Endothelial cell of umbilical vein (primary cell): ENCODE data around the gene PASK. TPM values are rescaled to one million over a fixed set of nuclear protein-coding genes. Genes with fewer than 3 reads are reported as not detected.

Source experiments
- BruUV-seq: library from RNA; stranded (reverse); fragments of 400-500 nt; replicated peaks from 2 replicates; lab custom pipeline; 2021; lab: Mats Ljungman, UMichigan
- CTCF ChIA-PET: fragments of 300-600, 350-600 bp; sonication (Branson Sonifier 250); formaldehyde crosslinking; loops from one replicate; lab custom pipeline; 2021; ENCODE audit warnings: antibody characterized with exemption, inconsistent platforms; lab: Charles Lee
- POLR2A ChIA-PET: fragments of 300-600, 350-600 bp; sonication (Branson Sonifier 250); formaldehyde crosslinking; loops from one replicate; lab custom pipeline; 2021; ENCODE audit warnings: antibody characterized with exemption, inconsistent platforms; lab: Charles Lee
- DNase-seq: peaks from one replicate; pipeline ENCODE4 v3.0.0-alpha.2; 2011; ENCODE audit warnings: low read depth, low spot score
- FAIRE-seq: peaks from 2 replicates; lab custom pipeline; 2011; peaks lifted over from hg19 to GRCh38; lab: Jason Lieb, UNC
- H2AFZ ChIP-seq: 2 replicates; pipeline ENCODE4 v1.6.0; 2012; ENCODE audit warnings: low read depth, low read length, control low read depth, inconsistent platforms
- H3K27ac ChIP-seq: 2 replicates; pipeline ENCODE4 v1.5.1; 2011; ENCODE audit warnings: low read depth, mild to moderate bottlenecking, control low read depth, low read length, moderate library complexity; ENCODE audit not compliant: insufficient read depth
- H3K27me3 ChIP-seq, 2 experiments: 2 replicates each; pipeline versions ENCODE4 v1.6.0 to v1.6.1; 2011; ENCODE audit warnings: low read length in 2 of 2, mixed read lengths in 1 of 2; ENCODE audit not compliant: control insufficient read depth in 2 of 2, insufficient read depth in 2 of 2
- H3K36me3 ChIP-seq, 2 experiments: 2 replicates in 1 of 2; 3 replicates in 1 of 2; pipeline ENCODE4 v1.5.1; 2011; ENCODE audit warnings: low read length in 2 of 2, mild to moderate bottlenecking in 1 of 2, moderate library complexity in 1 of 2; ENCODE audit not compliant: control insufficient read depth in 2 of 2, insufficient read depth in 2 of 2; ENCODE audit errors: extremely low read depth in 1 of 2
- H3K4me1 ChIP-seq: 3 replicates; pipeline ENCODE4 v1.5.1; 2011; ENCODE audit warnings: mild to moderate bottlenecking, low read length; ENCODE audit not compliant: control insufficient read depth, insufficient read depth; ENCODE audit errors: extremely low read depth
- H3K4me2 ChIP-seq: 2 replicates; pipeline ENCODE4 v1.6.1; 2011; ENCODE audit warnings: low read length, control low read depth, mixed read lengths; ENCODE audit not compliant: insufficient read depth
- H3K4me3 ChIP-seq, 3 experiments: fragments of 200-600 bp in 1 of 3; sonication (generic), shearing (Covaris generic) in 1 of 3; replicated peaks in 1 of 3; 2 replicates each; pipeline ENCODE4 v1.5.1; 2011 to 2016; ENCODE audit warnings: control low read depth in 3 of 3, low read length in 3 of 3, mild to moderate bottlenecking in 2 of 3, inconsistent platforms in 1 of 3, low read depth in 1 of 3, moderate library complexity in 1 of 3; ENCODE audit not compliant: insufficient read depth in 1 of 3
- H3K79me2 ChIP-seq: 2 replicates; pipeline ENCODE4 v1.6.0; 2012; ENCODE audit warnings: low read length, inconsistent platforms; ENCODE audit not compliant: control insufficient read depth, insufficient read depth
- H3K9ac ChIP-seq: replicated peaks from 2 replicates; pipeline ENCODE3; 2011; ENCODE audit warnings: low read length, control low read depth; ENCODE audit not compliant: insufficient read depth; ENCODE audit errors: extremely low read depth
- H3K9me1 ChIP-seq: replicated peaks from 3 replicates; pipeline ENCODE4 v1.6.0; 2011; ENCODE audit warnings: mild to moderate bottlenecking, low read length; ENCODE audit not compliant: control insufficient read depth, insufficient read depth; ENCODE audit errors: extremely low read depth
- H3K9me3 ChIP-seq: replicated peaks from 2 replicates; pipeline ENCODE4 v1.5.1; 2012; ENCODE audit warnings: low read length, inconsistent platforms; ENCODE audit not compliant: control insufficient read depth, insufficient read depth
- H4K20me1 ChIP-seq: replicated peaks from 2 replicates; pipeline ENCODE3; 2011; ENCODE audit warnings: mild to moderate bottlenecking, low read length; ENCODE audit not compliant: control insufficient read depth, insufficient read depth; ENCODE audit errors: extremely low read depth
- CTCF ChIP-seq, 2 donors: IDR thresholded peaks; 1 replicate in 1 of 2; 2 replicates in 1 of 2; pipeline ENCODE4 v1.5.1; 2011; ENCODE audit warnings: low read length in 2 of 2, mild to moderate bottlenecking in 2 of 2, moderate library complexity in 2 of 2, control low read depth in 1 of 2, inconsistent platforms in 1 of 2, low read depth in 1 of 2; ENCODE audit not compliant: insufficient read depth in 1 of 2; ENCODE audit errors: extremely low read depth in 1 of 2
- FOS ChIP-seq: IDR thresholded peaks from 2 replicates; pipeline ENCODE4 v1.6.1; 2011; ENCODE audit warnings: mild to moderate bottlenecking, low read length, moderate library complexity, borderline replicate concordance; ENCODE audit not compliant: insufficient read depth
- GATA2 ChIP-seq: IDR thresholded peaks from 2 replicates; pipeline ENCODE4 v1.7.0; 2011; ENCODE audit warnings: low read depth, mild to moderate bottlenecking, moderate library complexity, mixed read lengths, low read length; ENCODE audit not compliant: insufficient read length, insufficient read depth
- JUN ChIP-seq: IDR thresholded peaks from 2 replicates; pipeline ENCODE4 v1.6.1; 2011; ENCODE audit warnings: borderline replicate concordance, low read depth; ENCODE audit not compliant: insufficient read length, insufficient read depth
- MAX ChIP-seq: IDR thresholded peaks from 2 replicates; pipeline ENCODE4 v1.6.1; 2011; ENCODE audit not compliant: insufficient read depth, insufficient read length
- MYC ChIP-seq: IDR thresholded peaks from one replicate; pipeline ENCODE4 v1.6.1; 2011; ENCODE audit warnings: mild to moderate bottlenecking, low read depth, low read length
- POLR2AphosphoS5 ChIP-seq: IDR thresholded peaks from 2 replicates; pipeline ENCODE4 v1.6.1; 2012; ENCODE audit warnings: low read depth, mild to moderate bottlenecking, control low read depth, low read length, moderate library complexity; ENCODE audit not compliant: insufficient read depth
- dilution Hi-C: fragments of 300-500 bp; cut with MboI; formaldehyde crosslinking; loops from one replicate; pipeline ENCODE4 v1.15.0; 2019; ENCODE audit warnings: low sequenced_read_pairs; ENCODE audit not compliant: extremely low pct_ligation_motif_present
- intact Hi-C: fragments of 100-400 bp; cut with micrococcal nuclease; formaldehyde crosslinking; loops from one replicate; pipeline ENCODE4 v1.10.0; 2022
- polyA plus RNA-seq, 4 experiments: library from polyadenylated mRNA; depleted of rRNA in 3 of 4; stranded (reverse) in 3 of 4; unstranded in 1 of 4; fragments of >200 nt; gene quantifications; 2 replicates each; pipeline versions ENCODE4 v1.2.1 to v1.2.3, GENCODE V29; 2011 to 2012; ENCODE audit warnings: missing spikeins in 1 of 4
- total RNA-seq: library from RNA; stranded (reverse); gene quantifications from 2 replicates; pipeline ENCODE4 v1.2.3, GENCODE V29; 2021

PASK gene
- total and polyA plus RNA-seq, 2 donors (not counting 3 experiments of a cell fraction or from before 2014, with no cell fraction given): 5.7 to 17.3 TPM

GRCh38 chr2:241111440-241111805, 37.8 kb downstream of the PASK start:
- BruUV-seq: no TSS peak
- Histone ChIP-seq H3K9me1 (no peaks in the 10 kb centered on the region), H3K36me3 (no peaks in the 10 kb centered on the region), H2AFZ (no peak overlapping the region), H3K9me3 (no peaks in the 10 kb centered on the region), H3K4me3 (no peak overlapping the region), H3K27ac (no peak overlapping the region), H4K20me1 (no peaks in the 10 kb centered on the region), H3K9ac (no peak overlapping the region), H3K27me3 (no peaks in the 10 kb centered on the region), H3K4me2 (no peak overlapping the region), H3K4me1 (no peaks in the 10 kb centered on the region), H3K79me2 (no peaks in the 10 kb centered on the region)
- ChIA-PET CTCF (no interaction called here), POLR2A (no interaction called here)
- intact Hi-C loops: no loop called here
- TF ChIP-seq CTCF (IDR thresholded peaks at IDR 0.05; ENCODE audit: extremely low read depth in 1 of 2, insufficient read depth in 1 of 2, low read depth in 1 of 2, low read length in 2 of 2) (no peak), MAX (no peak), JUN (no peak), FOS (no peak), MYC (no peak), GATA2 (no peak), POLR2AphosphoS5 (no peak)
- dilution Hi-C loops: no loop called here
- no peak for DNase-seq
- FAIRE-seq: no peak
